Duodenal mucosa (tissue), 2 donors: ENCODE data around the gene CGB2.
"Not testable (repeated sequence)": the region's sequence is repeated elsewhere in the genome, so short reads cannot be mapped to it uniquely, and the experiment has no call there.

Source experiments
- H3K27ac ChIP-seq: one replicate; pipeline ENCODE4 v1.7.0; 2013; ENCODE audit warnings: low read depth, low read length
- H3K27me3 ChIP-seq, 2 donors: one replicate each; pipeline ENCODE4 v1.7.0; 2013; ENCODE audit warnings: low read length in 2 of 2, control low read depth in 1 of 2; ENCODE audit not compliant: insufficient read depth in 2 of 2, control insufficient read depth in 1 of 2
- H3K36me3 ChIP-seq, 2 donors: one replicate each; pipeline ENCODE4 v1.7.0; 2013; ENCODE audit warnings: low read length in 2 of 2, control low read depth in 1 of 2; ENCODE audit not compliant: insufficient read depth in 2 of 2, control insufficient read depth in 1 of 2
- H3K4me1 ChIP-seq, 2 donors: one replicate each; pipeline ENCODE4 v1.7.0; 2013; ENCODE audit warnings: low read length in 2 of 2, control low read depth in 1 of 2; ENCODE audit not compliant: insufficient read depth in 2 of 2, control insufficient read depth in 1 of 2
- H3K4me3 ChIP-seq, 2 donors: one replicate each; pipeline ENCODE4 v1.7.0; 2013; ENCODE audit warnings: low read length in 2 of 2, low read depth in 1 of 2
- H3K9ac ChIP-seq, 2 donors: one replicate each; pipeline ENCODE4 v1.7.0; 2013; ENCODE audit warnings: low read length in 2 of 2, low read depth in 1 of 2
- H3K9me3 ChIP-seq, 2 donors: one replicate each; pipeline ENCODE4 v1.7.0; 2013; ENCODE audit warnings: low read length in 2 of 2, control low read depth in 1 of 2; ENCODE audit not compliant: control insufficient read depth in 1 of 2

Gene CGB2

GRCh38 chr19:49065905-49066512, 34.3 kb downstream of the CGB2 start:
- no peak overlapping the region for H3K9ac ChIP-seq
- H3K27me3 ChIP-seq = peaks cover 39 to 44% of the 10 kb centered on the region in 2 donors
- no peaks in the 10 kb centered on the region for H3K9me3 ChIP-seq
- no peak overlapping the region for H3K27ac ChIP-seq
- H3K4me1 ChIP-seq = no peaks in the 10 kb centered on the region
- no peaks in the 10 kb centered on the region for H3K36me3 ChIP-seq
- no peak overlapping the region for H3K4me3 ChIP-seq

- H3K27ac ChIP-seq = no peak overlapping the region
- no peaks in the 10 kb centered on the region for H3K9me3 ChIP-seq
- H3K4me1 ChIP-seq = no peaks in the 10 kb centered on the region
- H3K4me3 ChIP-seq = no peak overlapping the region
- H3K9ac ChIP-seq = no peak overlapping the region
- peaks cover 43 to 48% of the 10 kb centered on the region in 2 donors for H3K27me3 ChIP-seq
- no peaks in the 10 kb centered on the region for H3K36me3 ChIP-seq
Measured at GRCh38 chr19:49067554-49067953, 35.9 kb downstream of the CGB2 start.

- peaks cover 54 to 59% of the 10 kb centered on the region in 2 donors for H3K27me3 ChIP-seq
- H3K9ac ChIP-seq = no peak overlapping the region
- no peaks in the 10 kb centered on the region for H3K9me3 ChIP-seq
- no peak overlapping the region for H3K4me3 ChIP-seq
- no peaks in the 10 kb centered on the region for H3K36me3 ChIP-seq
- H3K4me1 ChIP-seq = no peaks in the 10 kb centered on the region
- no peak overlapping the region for H3K27ac ChIP-seq
Measured at GRCh38 chr19:49069026-49069425, 37.3 kb downstream of the CGB2 start.

GRCh38 chr19:49070416-49070815, 38.7 kb downstream of the CGB2 start:
- Histone ChIP-seq H3K27ac (no peak overlapping the region), H3K4me1 (no peaks in the 10 kb centered on the region), H3K27me3 (peaks cover 53 to 57% of the 10 kb centered on the region in 2 donors), H3K36me3 (no peaks in the 10 kb centered on the region), H3K9me3 (no peaks in the 10 kb centered on the region), H3K4me3 (no peak overlapping the region), H3K9ac (no peak overlapping the region)

GRCh38 chr19:49071860-49072547, 40.3 kb downstream of the CGB2 start:
- H3K4me1 ChIP-seq = no peaks in the 10 kb centered on the region
- H3K27me3 ChIP-seq = peaks cover 42 to 43% of the 10 kb centered on the region in 2 donors
- H3K9ac ChIP-seq = no peak overlapping the region
- no peak overlapping the region for H3K27ac ChIP-seq
- no peaks in the 10 kb centered on the region for H3K36me3 ChIP-seq
- no peak overlapping the region for H3K4me3 ChIP-seq
- no peaks in the 10 kb centered on the region for H3K9me3 ChIP-seq

GRCh38 chr19:49073514-49074378, 42.1 kb downstream of the CGB2 start:
- H3K4me1 ChIP-seq = no peaks in the 10 kb centered on the region
- no peak overlapping the region for H3K9ac ChIP-seq
- H3K4me3 ChIP-seq = no peak overlapping the region
- H3K9me3 ChIP-seq = no peaks in the 10 kb centered on the region
- H3K27me3 ChIP-seq = peaks cover 31 to 36% of the 10 kb centered on the region in 2 donors
- no peak overlapping the region for H3K27ac ChIP-seq
- no peaks in the 10 kb centered on the region for H3K36me3 ChIP-seq

- H3K27me3 ChIP-seq = peaks cover 25 to 31% of the 10 kb centered on the region in 2 donors
- not testable (repeated sequence) for H3K4me3 ChIP-seq, H3K9ac ChIP-seq, H3K27ac ChIP-seq, H3K36me3 ChIP-seq, H3K4me1 ChIP-seq, H3K9me3 ChIP-seq
Measured at GRCh38 chr19:49074869-49075268, 43.2 kb downstream of the CGB2 start.

GRCh38 chr19:49080392-49080791, 48.7 kb downstream of the CGB2 start:
- Histone ChIP-seq H3K4me1 (no peaks in the 10 kb centered on the region), H3K27ac (no peak overlapping the region), H3K9me3 (no peaks in the 10 kb centered on the region), H3K9ac (no peak overlapping the region), H3K36me3 (no peaks in the 10 kb centered on the region), H3K4me3 (no peak overlapping the region), H3K27me3 (no peaks in the 10 kb centered on the region)

- H3K9ac ChIP-seq = no peak overlapping the region
- H3K9me3 ChIP-seq = no peaks in the 10 kb centered on the region
- H3K36me3 ChIP-seq = no peaks in the 10 kb centered on the region
- peaks cover 3 to 4% of the 10 kb centered on the region in 2 donors for H3K4me1 ChIP-seq
- no peaks in the 10 kb centered on the region for H3K27me3 ChIP-seq
- no peak overlapping the region for H3K27ac ChIP-seq
- H3K4me3 ChIP-seq = no peak overlapping the region
Measured at GRCh38 chr19:49081273-49081672, 49.6 kb downstream of the CGB2 start.
